ENCODE data around the gene PHOX2A. TPM values are rescaled to one million over a fixed set of nuclear protein-coding genes. Genes with fewer than 3 reads are reported as not detected.

PHOX2A gene
- total RNA-seq, 3 donors from 2014 or later (not counting 1 experiment from before 2014, with no cell fraction given) = not detected

DNA sequence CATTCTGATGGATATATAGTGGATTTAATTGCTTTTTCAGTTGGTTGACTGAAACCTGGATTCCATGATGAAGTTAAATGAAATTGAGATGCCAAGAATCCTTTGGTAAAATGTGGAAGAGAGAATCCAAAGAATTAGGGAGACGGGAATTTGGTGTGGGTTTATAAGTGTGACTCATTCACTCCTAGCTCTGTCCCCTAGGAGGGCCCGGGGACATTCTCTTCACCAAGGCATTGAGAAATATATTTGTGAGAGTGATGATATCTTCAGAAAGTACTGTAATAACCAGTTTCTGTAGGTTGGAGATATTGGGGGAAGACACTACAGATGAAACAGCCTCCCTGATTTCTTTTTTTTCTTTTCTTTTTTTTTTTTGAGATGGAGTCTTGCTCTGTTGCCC lies 13.6 kb upstream of the PHOX2A start:
- H3K4me3 ChIP-seq (ENCODE audit: low read length) = no peak overlapping the region
- no peak overlapping the region for H3K27ac ChIP-seq (ENCODE audit: low read length)
- TF ChIP-seq, protein P1, sequence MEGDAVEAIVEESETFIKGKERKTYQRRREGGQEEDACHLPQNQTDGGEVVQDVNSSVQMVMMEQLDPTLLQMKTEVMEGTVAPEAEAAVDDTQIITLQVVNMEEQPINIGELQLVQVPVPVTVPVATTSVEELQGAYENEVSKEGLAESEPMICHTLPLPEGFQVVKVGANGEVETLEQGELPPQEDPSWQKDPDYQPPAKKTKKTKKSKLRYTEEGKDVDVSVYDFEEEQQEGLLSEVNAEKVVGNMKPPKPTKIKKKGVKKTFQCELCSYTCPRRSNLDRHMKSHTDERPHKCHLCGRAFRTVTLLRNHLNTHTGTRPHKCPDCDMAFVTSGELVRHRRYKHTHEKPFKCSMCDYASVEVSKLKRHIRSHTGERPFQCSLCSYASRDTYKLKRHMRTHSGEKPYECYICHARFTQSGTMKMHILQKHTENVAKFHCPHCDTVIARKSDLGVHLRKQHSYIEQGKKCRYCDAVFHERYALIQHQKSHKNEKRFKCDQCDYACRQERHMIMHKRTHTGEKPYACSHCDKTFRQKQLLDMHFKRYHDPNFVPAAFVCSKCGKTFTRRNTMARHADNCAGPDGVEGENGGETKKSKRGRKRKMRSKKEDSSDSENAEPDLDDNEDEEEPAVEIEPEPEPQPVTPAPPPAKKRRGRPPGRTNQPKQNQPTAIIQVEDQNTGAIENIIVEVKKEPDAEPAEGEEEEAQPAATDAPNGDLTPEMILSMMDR (IDR thresholded peaks at IDR 0.05) = no peak
- H3K36me3 Mint-ChIP-seq = no peaks in the 10 kb centered on the region
- no peaks in the 10 kb centered on the region for H3K36me3 ChIP-seq (ENCODE audit: control insufficient read depth, insufficient read depth, low read length)
- H3K9me3 Mint-ChIP-seq = no peaks in the 10 kb centered on the region
- H3K4me1 ChIP-seq (ENCODE audit: control insufficient read depth, insufficient read depth, low read length) = no peaks in the 10 kb centered on the region
- no peaks in the 10 kb centered on the region for H3K27me3 ChIP-seq (ENCODE audit: control insufficient read depth, insufficient read depth, low read length)
- H3K9me3 ChIP-seq (ENCODE audit: control insufficient read depth, insufficient read depth, low read length) = no peaks in the 10 kb centered on the region
- 93% methylated on average over 2 of the region's 2 CpGs for WGBS (ENCODE audit: insufficient coverage)
- ATAC-seq = no peak
- peaks cover 4 to 6% of the 10 kb centered on the region in 2 donors for H3K27me3 Mint-ChIP-seq (ENCODE audit: low read depth in 2 of 2)
- no peaks in the 10 kb centered on the region for H3K4me1 Mint-ChIP-seq
- H3K4me3 Mint-ChIP-seq = no peak overlapping the region
- intact Hi-C loops (cut with micrococcal nuclease) = no loop called here
- no peak overlapping the region for H3K27ac Mint-ChIP-seq
- DNase-seq = no peak

DNA sequence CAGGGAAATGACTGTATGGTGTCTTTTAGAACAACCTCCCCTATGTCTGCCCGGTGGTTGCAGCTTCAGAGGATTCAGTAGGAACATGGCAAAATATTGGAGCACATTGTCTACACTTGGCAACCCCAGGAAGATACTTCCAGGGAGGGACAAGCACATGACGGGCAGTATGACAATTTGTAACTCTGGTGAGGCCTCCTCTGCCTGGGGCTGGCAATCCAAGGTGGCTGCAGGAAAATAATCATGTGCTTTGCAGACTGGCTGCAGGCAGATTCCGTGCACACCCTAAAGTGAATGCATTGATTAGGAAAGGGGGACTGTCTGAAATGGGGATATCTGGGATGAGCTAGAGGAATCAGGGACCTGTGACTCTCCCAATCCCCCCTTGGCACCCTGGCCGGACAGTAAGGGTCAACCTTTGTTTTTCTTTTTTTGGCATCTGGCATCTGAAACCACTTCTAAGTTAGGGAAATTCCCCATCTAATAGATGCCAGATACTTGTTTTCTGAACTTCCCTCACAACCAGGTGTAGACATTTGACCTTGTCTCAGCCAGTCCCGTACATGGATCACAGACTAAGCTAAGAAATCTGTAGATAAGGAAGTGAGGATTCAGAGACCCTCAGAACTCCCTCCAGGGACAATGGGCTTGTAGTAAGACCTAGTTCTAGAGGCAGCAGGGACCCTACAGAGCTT lies 10.5 kb upstream of the PHOX2A start:
- Mint-ChIP-seq H3K4me3 (no peak overlapping the region), H3K27ac (no peak overlapping the region), H3K4me1 (no peaks in the 10 kb centered on the region), H3K36me3 (no peaks in the 10 kb centered on the region), H3K27me3 (ENCODE audit: low read depth in 2 of 2) (peaks cover 5 to 8% of the 10 kb centered on the region in 2 donors), H3K9me3 (no peaks in the 10 kb centered on the region)
- WGBS (ENCODE audit: insufficient coverage) = 76% methylated on average over 5 of the region's 5 CpGs
- no peak overlapping the region for H3K27ac ChIP-seq (ENCODE audit: low read length)
- intact Hi-C loops (cut with micrococcal nuclease) = no loop called here
- ATAC-seq = no peak
- no peaks in the 10 kb centered on the region for H3K36me3 ChIP-seq (ENCODE audit: control insufficient read depth, insufficient read depth, low read length)
- H3K9me3 ChIP-seq (ENCODE audit: control insufficient read depth, insufficient read depth, low read length) = no peaks in the 10 kb centered on the region
- H3K4me1 ChIP-seq (ENCODE audit: control insufficient read depth, insufficient read depth, low read length) = no peaks in the 10 kb centered on the region
- no peak overlapping the region for H3K4me3 ChIP-seq (ENCODE audit: low read length)
- TF ChIP-seq, protein P1 (IDR thresholded peaks at IDR 0.05) = no peak
- no peaks in the 10 kb centered on the region for H3K27me3 ChIP-seq (ENCODE audit: control insufficient read depth, insufficient read depth, low read length)
- no peak for DNase-seq

DNA sequence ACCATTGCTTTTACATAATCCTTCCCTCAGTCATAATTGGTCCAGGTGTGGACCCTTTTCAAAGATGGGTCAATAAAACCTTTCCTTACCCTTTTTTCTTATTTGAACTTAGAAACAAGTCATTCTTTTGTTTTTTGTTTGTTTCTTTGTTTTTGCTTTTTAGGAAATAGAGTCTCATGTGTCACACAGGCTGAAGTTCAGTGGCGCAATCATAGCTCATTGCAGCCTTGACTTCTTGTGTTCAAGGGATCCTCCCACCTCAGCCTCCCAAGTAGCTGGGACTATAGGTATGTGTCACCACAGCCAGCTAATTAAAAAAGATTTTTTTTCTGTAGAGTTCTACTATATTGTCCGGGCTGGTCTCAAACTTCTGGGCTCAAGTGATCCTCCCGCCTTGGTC lies 9.4 kb upstream of the PHOX2A start:
- no peaks in the 10 kb centered on the region for H3K4me1 ChIP-seq (ENCODE audit: control insufficient read depth, insufficient read depth, low read length)
- DNase-seq = no peak
- Mint-ChIP-seq H3K27ac (no peak overlapping the region), H3K36me3 (no peaks in the 10 kb centered on the region), H3K27me3 (ENCODE audit: low read depth in 2 of 2) (peaks cover 6 to 8% of the 10 kb centered on the region in 2 donors), H3K9me3 (no peaks in the 10 kb centered on the region), H3K4me3 (no peak overlapping the region), H3K4me1 (no peaks in the 10 kb centered on the region)
- ATAC-seq = no peak
- TF ChIP-seq, protein P1 (IDR thresholded peaks at IDR 0.05) = no peak
- no peak overlapping the region for H3K27ac ChIP-seq (ENCODE audit: low read length)
- H3K9me3 ChIP-seq (ENCODE audit: control insufficient read depth, insufficient read depth, low read length) = no peaks in the 10 kb centered on the region
- H3K36me3 ChIP-seq (ENCODE audit: control insufficient read depth, insufficient read depth, low read length) = no peaks in the 10 kb centered on the region
- H3K27me3 ChIP-seq (ENCODE audit: control insufficient read depth, insufficient read depth, low read length) = no peaks in the 10 kb centered on the region
- WGBS (ENCODE audit: insufficient coverage) = 94% methylated on average over 3 of the region's 3 CpGs
- H3K4me3 ChIP-seq (ENCODE audit: low read length) = no peak overlapping the region
- intact Hi-C loops (cut with micrococcal nuclease) = no loop called here

DNA sequence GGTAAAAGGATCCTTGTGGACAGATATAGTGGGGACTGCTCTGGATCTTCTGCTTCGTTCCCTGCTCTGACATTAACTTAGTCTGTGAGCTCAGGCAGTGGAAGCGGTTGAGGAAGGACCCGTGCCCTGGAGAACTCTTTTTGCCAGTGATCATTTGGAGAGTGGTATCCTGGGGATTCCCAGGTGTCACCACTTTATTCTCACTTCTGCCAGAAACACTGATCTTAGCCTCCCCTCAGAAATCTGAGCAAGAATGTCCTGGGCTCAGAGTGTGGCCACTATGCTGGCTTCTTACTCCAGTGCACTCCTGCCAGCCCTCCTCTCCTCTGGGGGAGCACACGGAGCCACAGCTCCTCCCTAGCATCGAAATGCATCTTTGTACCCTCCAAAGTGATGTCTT lies 7.6 kb upstream of the PHOX2A start:
- TF ChIP-seq, protein P1 (IDR thresholded peaks at IDR 0.05) = no peak
- Histone ChIP-seq H3K36me3 (ENCODE audit: control insufficient read depth, insufficient read depth, low read length) (no peaks in the 10 kb centered on the region), H3K9me3 (ENCODE audit: control insufficient read depth, insufficient read depth, low read length) (no peaks in the 10 kb centered on the region), H3K4me1 (ENCODE audit: control insufficient read depth, insufficient read depth, low read length) (no peaks in the 10 kb centered on the region), H3K27me3 (ENCODE audit: control insufficient read depth, insufficient read depth, low read length) (peaks cover 8% of the 10 kb centered on the region), H3K27ac (ENCODE audit: low read length) (no peak overlapping the region), H3K4me3 (ENCODE audit: low read length) (no peak overlapping the region)
- H3K36me3 Mint-ChIP-seq = no peaks in the 10 kb centered on the region
- H3K9me3 Mint-ChIP-seq = no peaks in the 10 kb centered on the region
- DNase-seq = no peak
- WGBS (ENCODE audit: insufficient coverage) = 79% methylated on average over 5 of the region's 5 CpGs
- ATAC-seq = no peak
- no peaks in the 10 kb centered on the region for H3K4me1 Mint-ChIP-seq
- no peak overlapping the region for H3K27ac Mint-ChIP-seq
- H3K4me3 Mint-ChIP-seq = no peak overlapping the region
- peaks cover 6 to 13% of the 10 kb centered on the region in 2 donors for H3K27me3 Mint-ChIP-seq (ENCODE audit: low read depth in 2 of 2)
- intact Hi-C loops (cut with micrococcal nuclease) = no loop called here

Measured in natural killer cell (primary cell).